K562 (cell line): ENCODE results near the gene GLRX2. TPM values are rescaled to one million over a fixed set of nuclear protein-coding genes. Genes with fewer than 3 reads are reported as not detected.

Source experiments
- CBFA2T2 ChIP-seq: fragments of 450-650 bp; conservative IDR thresholded peaks from 2 replicates; pipeline ENCODE4 v1.6.1; 2017; ENCODE audit warnings: mild to moderate bottlenecking
- FOXA1 ChIP-seq: fragments of 450-650 bp; IDR thresholded peaks from 2 replicates; pipeline ENCODE4 v1.6.1; 2016; ENCODE audit warnings: mild to moderate bottlenecking, borderline replicate concordance
- GTF3C2 ChIP-seq: IDR thresholded peaks from 3 replicates; pipeline ENCODE4 v1.6.1; 2011; ENCODE audit warnings: borderline replicate concordance, mild to moderate bottlenecking, moderate library complexity; ENCODE audit not compliant: insufficient read length; ENCODE audit errors: extremely low read depth
- HDGF ChIP-seq: fragments of 450-650 bp; IDR thresholded peaks from 2 replicates; pipeline ENCODE4 v1.6.1; 2016
- HOXB6 ChIP-seq: fragments of 250-450 bp; sonication (Bioruptor Pico); IDR thresholded peaks from 2 replicates; pipeline ENCODE4 v1.5.1; 2022; ENCODE audit warnings: mild to moderate bottlenecking, borderline replicate concordance
- MBD1 ChIP-seq: fragments of 250-450 bp; sonication (Bioruptor Pico); IDR thresholded peaks from 2 replicates; pipeline ENCODE4 v1.8.0; 2022; ENCODE audit warnings: inconsistent platforms
- MEF2D ChIP-seq: conservative IDR thresholded peaks from 2 replicates; pipeline ENCODE4 v1.6.1; 2016; ENCODE audit warnings: low read depth, missing genetic modification characterization, missing compliant biosample characterization
- MTF1 ChIP-seq: fragments of 250-450 bp; sonication (Bioruptor Pico); IDR thresholded peaks from 2 replicates; pipeline ENCODE4 v1.9.0; 2021; ENCODE audit warnings: moderate library complexity, mild to moderate bottlenecking, inconsistent platforms, borderline replicate concordance
- NBN ChIP-seq: fragments of 450-650 bp; IDR thresholded peaks from 2 replicates; pipeline ENCODE4 v1.6.1; 2016; ENCODE audit warnings: low read depth, mild to moderate bottlenecking
- NFRKB ChIP-seq: fragments of 450-650 bp; IDR thresholded peaks from 2 replicates; pipeline ENCODE4 v1.6.1; 2016; ENCODE audit warnings: low read depth
- NR1H2 ChIP-seq: sonication (generic); formaldehyde crosslinking; IDR thresholded peaks from 2 replicates; pipeline ENCODE4 v1.4.0; 2020; ENCODE audit warnings: mild to moderate bottlenecking, missing genetic modification reagents
- PRMT5 ChIP-seq: sonication (generic); formaldehyde crosslinking; IDR thresholded peaks from 2 replicates; pipeline ENCODE4 v1.5.0; 2020; ENCODE audit warnings: missing genetic modification reagents
- PURB ChIP-seq: sonication (generic); formaldehyde crosslinking; IDR thresholded peaks from 2 replicates; pipeline ENCODE4 v1.9.0; 2021; ENCODE audit warnings: low read depth, mild to moderate bottlenecking, missing genetic modification reagents
- STAT6 ChIP-seq: sonication (generic); formaldehyde crosslinking; IDR thresholded peaks from 2 replicates; pipeline ENCODE4 v1.8.1; 2023; ENCODE audit warnings: mild to moderate bottlenecking, missing genetic modification reagents
- TAF15 ChIP-seq: fragments of 200-400 bp; formaldehyde crosslinking; IDR thresholded peaks from 2 replicates; pipeline ENCODE4 v1.6.1; 2017; ENCODE audit warnings: mild to moderate bottlenecking, low read depth, low read length, moderate library complexity
- TCF15 ChIP-seq: fragments of 250-450 bp; sonication (Bioruptor Pico); IDR thresholded peaks from 2 replicates; pipeline ENCODE4 v1.8.0; 2022; ENCODE audit warnings: moderate library complexity, mild to moderate bottlenecking, inconsistent platforms
- ZBED1 ChIP-seq: IDR thresholded peaks from 2 replicates; pipeline ENCODE4 v1.6.1; 2014
- ZKSCAN8 ChIP-seq: fragments of 200-800 bp; sonication (Bioruptor generic); IDR thresholded peaks from 2 replicates; pipeline ENCODE4 v1.6.1; 2016; ENCODE audit warnings: missing genetic modification characterization, missing compliant biosample characterization
- ZNF143 ChIP-seq: sonication (generic); formaldehyde crosslinking; IDR thresholded peaks from 2 replicates; pipeline ENCODE4 v1.9.0; 2022; ENCODE audit warnings: mild to moderate bottlenecking, missing genetic modification reagents
- ZNF232 ChIP-seq: sonication (generic); formaldehyde crosslinking; IDR thresholded peaks from 2 replicates; pipeline ENCODE4 v1.8.0; 2022; ENCODE audit warnings: mild to moderate bottlenecking, missing genetic modification reagents
- ZNF780A ChIP-seq: fragments of 250-450 bp; sonication (Bioruptor Pico); IDR thresholded peaks from 2 replicates; pipeline ENCODE4 v1.5.0; 2021; ENCODE audit warnings: mild to moderate bottlenecking
- ZNF79 ChIP-seq: fragments of 250-450 bp; sonication (Bioruptor Pico); IDR thresholded peaks from 2 replicates; pipeline ENCODE4 v1.4.0; 2020; ENCODE audit warnings: low read depth, mild to moderate bottlenecking, moderate library complexity
- polyA plus RNA-seq, 8 experiments: library from polyadenylated mRNA; depleted of rRNA in 4 of 8; stranded (reverse) in 5 of 8; unstranded in 3 of 8; fragments of >200 nt; fragmentation: Nextera tagmentation in 2 of 8; fragmentation: Illumina TruSeq in 1 of 8; extraction: Ambion mirVana in 2 of 8; extraction: Trizol in 1 of 8; gene quantifications; 2 replicates each; pipeline versions ENCODE4 v1.2.1 to v1.2.3, GENCODE V29; 2011 to 2014; ENCODE audit warnings: inconsistent platforms in 1 of 8, missing spikeins in 1 of 8
- total RNA-seq, 7 experiments: library from RNA; depleted of rRNA in 6 of 7; stranded (reverse); fragments of >200 nt in 6 of 7; fragmentation: Illumina TruSeq in 2 of 7; extraction: Trizol in 2 of 7; gene quantifications; 2 replicates each; pipeline versions ENCODE4 v1.2.1 to v1.2.3, GENCODE V29; 2011 to 2021; ENCODE audit warnings: low replicate concordance in 1 of 7

Gene GLRX2
- total and polyA plus RNA-seq, 9 of the 15 experiments (the other 6 are each of a cell fraction or from before 2014, with no cell fraction given): 13.3 to 82.6 (median 55.1) TPM

GRCh38 chr1:193104907-193105820 lies at the start of gene GLRX2 (continued):
- TF ChIP-seq NFRKB (no peak), MBD1 (CRISPR knock-in tag) (no peak), ZNF143 (CRISPR knock-in tag) (no peak), HDGF (no peak), HOXB6 (no peak), TCF15 (CRISPR knock-in tag) (no peak), ZNF780A (CRISPR knock-in tag) (no peak), MTF1 (CRISPR knock-in tag) (no peak), ZNF232 (CRISPR knock-in tag) (no peak), CBFA2T2 (no peak), ZKSCAN8 (CRISPR knock-in tag) (no peak), ZBED1 (no peak), TAF15 (no peak), FOXA1 (no peak), NBN (peak; percentile 40; the same call in 1 of the 2 replicates), PRMT5 (CRISPR knock-in tag) (no peak), MEF2D (tag) (no peak), NR1H2 (no peak), STAT6 (no peak; the same call in 1 of the 2 replicates), ZNF79 (CRISPR knock-in tag) (no peak), PURB (CRISPR knock-in tag) (no peak), GTF3C2 (no peak)
